CD14-positive monocyte (primary cell): ENCODE measurements around the gene CYP4F12. TPM values are rescaled to one million over a fixed set of nuclear protein-coding genes. Genes with fewer than 3 reads are reported as not detected.

ENCODE experiments used
- DNase-seq, 3 donors: peaks; one replicate each; pipeline ENCODE4 v3.0.0-alpha.2; 2011 to 2022
- H2AFZ ChIP-seq: 2 replicates; pipeline ENCODE4 v1.6.0; 2012; ENCODE audit warnings: mild to moderate bottlenecking, low read depth, low read length, inconsistent platforms; ENCODE audit not compliant: insufficient read depth, poor library complexity, severe bottlenecking
- H3K27ac ChIP-seq, 2 donors: 1 replicate in 1 of 2; 2 replicates in 1 of 2; pipeline ENCODE4 v1.5.1; 2012 to 2013; ENCODE audit warnings: low read length in 2 of 2, control low read depth in 1 of 2, inconsistent platforms in 1 of 2, low read depth in 1 of 2, mild to moderate bottlenecking in 1 of 2
- H3K27me3 ChIP-seq, 2 donors: one replicate each; pipeline versions ENCODE4 v1.6.0 to v1.6.1; 2011 to 2013; ENCODE audit warnings: low read length in 2 of 2; ENCODE audit not compliant: control insufficient read depth in 2 of 2, insufficient read depth in 2 of 2
- H3K36me3 ChIP-seq, 2 donors: replicated peaks in 1 of 2; 1 replicate in 1 of 2; 2 replicates in 1 of 2; pipeline versions ENCODE4 v1.5.1 to v1.6.1; 2012 to 2013; ENCODE audit warnings: low read length in 2 of 2, control low read depth in 1 of 2, inconsistent platforms in 1 of 2, mild to moderate bottlenecking in 1 of 2; ENCODE audit not compliant: insufficient read depth in 2 of 2, control insufficient read depth in 1 of 2
- H3K4me1 ChIP-seq, 2 donors: 1 replicate in 1 of 2; 2 replicates in 1 of 2; pipeline versions ENCODE4 v1.5.1 to v1.6.1; 2012 to 2013; ENCODE audit warnings: low read length in 2 of 2, control low read depth in 1 of 2, inconsistent platforms in 1 of 2, mild to moderate bottlenecking in 1 of 2, moderate library complexity in 1 of 2; ENCODE audit not compliant: insufficient read depth in 2 of 2, control insufficient read depth in 1 of 2
- H3K4me2 ChIP-seq: replicated peaks from 2 replicates; pipeline ENCODE3; 2012; ENCODE audit warnings: low read length, moderate library complexity, mild to moderate bottlenecking; ENCODE audit not compliant: poor library complexity, severe bottlenecking; ENCODE audit errors: extremely low read depth
- H3K4me3 ChIP-seq, 3 experiments: fragments of 200-600 bp in 1 of 3; sonication (generic) in 1 of 3; replicated peaks in 1 of 3; 1 replicate in 2 of 3; 2 replicates in 1 of 3; pipeline ENCODE4 v1.5.1; 2011 to 2013; ENCODE audit warnings: low read length in 3 of 3, mild to moderate bottlenecking in 3 of 3, control low read depth in 2 of 3, low read depth in 2 of 3, inconsistent platforms in 1 of 3, moderate library complexity in 1 of 3
- H3K79me2 ChIP-seq: 2 replicates; pipeline ENCODE4 v1.6.0; 2012; ENCODE audit warnings: mild to moderate bottlenecking, control low read depth, inconsistent platforms, low read length, moderate library complexity; ENCODE audit not compliant: insufficient read depth
- H3K9ac ChIP-seq: 2 replicates; pipeline ENCODE4 v1.6.0; 2017; ENCODE audit warnings: low read length, mild to moderate bottlenecking; ENCODE audit not compliant: insufficient read depth, poor library complexity, severe bottlenecking
- H3K9me3 ChIP-seq, 2 donors: replicated peaks in 1 of 2; 1 replicate in 1 of 2; 2 replicates in 1 of 2; pipeline versions ENCODE4 v1.5.1 to v1.6.1; 2012 to 2013; ENCODE audit warnings: low read length in 2 of 2, control low read depth in 1 of 2; ENCODE audit not compliant: control insufficient read depth in 1 of 2, insufficient read depth in 1 of 2
- H4K20me1 ChIP-seq: 2 replicates; pipeline ENCODE4 v1.6.0; 2012; ENCODE audit warnings: mild to moderate bottlenecking, low read length, control low read depth, moderate library complexity; ENCODE audit not compliant: insufficient read depth
- H3K27ac Mint-ChIP-seq, 7 donors: one replicate each; pipeline ENCODE4 v1.8.0; 2020; ENCODE audit warnings: mild to moderate bottlenecking in 7 of 7, mixed read lengths in 7 of 7, moderate library complexity in 6 of 7, inconsistent platforms in 2 of 7
- H3K27me3 Mint-ChIP-seq, 3 donors: one replicate each; pipeline ENCODE4 v1.8.0; 2021 to 2022; ENCODE audit warnings: low read depth in 3 of 3, mild to moderate bottlenecking in 3 of 3, mixed read lengths in 3 of 3, moderate library complexity in 3 of 3, inconsistent platforms in 1 of 3
- H3K36me3 Mint-ChIP-seq, 2 donors: one replicate each; pipeline ENCODE4 v1.8.0; 2020; ENCODE audit warnings: mixed read lengths in 2 of 2, inconsistent platforms in 1 of 2, mild to moderate bottlenecking in 1 of 2
- H3K4me1 Mint-ChIP-seq: one replicate; pipeline ENCODE4 v1.8.0; 2020; ENCODE audit warnings: mild to moderate bottlenecking, mixed read lengths
- H3K4me3 Mint-ChIP-seq, 2 donors: one replicate each; pipeline ENCODE4 v1.8.0; 2020; ENCODE audit warnings: mild to moderate bottlenecking in 2 of 2, mixed read lengths in 2 of 2, moderate library complexity in 1 of 2
- H3K9me3 Mint-ChIP-seq, 7 donors: one replicate each; pipeline ENCODE4 v1.8.0; 2020 to 2022; ENCODE audit warnings: mixed read lengths in 7 of 7, mild to moderate bottlenecking in 6 of 7, moderate library complexity in 6 of 7, inconsistent platforms in 2 of 7
- CTCF ChIP-seq: fragments of 200-600 bp; IDR thresholded peaks from one replicate; pipeline ENCODE4 v1.8.0; 2022; ENCODE audit warnings: antibody characterized with exemption, mild to moderate bottlenecking
- whole genome bisulfite sequencing: methylation state at CpG from one replicate; pipeline ENCODE4 v1.1.5; 2013; ENCODE audit warnings: missing lambda C conversion rate; ENCODE audit not compliant: insufficient coverage; 5-methylcytosine and 5-hydroxymethylcytosine counted together
- intact Hi-C, 2 donors: fragments of 100-400 bp; cut with micrococcal nuclease; formaldehyde crosslinking; loops; one replicate each; pipeline versions ENCODE4 v1.15.0 to v1.15.1; 2023
- polyA plus RNA-seq, 3 donors: library from polyadenylated mRNA; depleted of rRNA in 1 of 3; unstranded in 2 of 3; stranded (reverse) in 1 of 3; fragments of 300-500 nt in 2 of 3; fragments of >200 nt in 1 of 3; fragmentation: Illumina TruSeq in 2 of 3; gene quantifications; 1 replicate in 2 of 3; 2 replicates in 1 of 3; pipeline ENCODE4 v1.2.3, GENCODE V29; 2012 to 2021

CYP4F12 gene
- polyA plus RNA-seq, 3 donors: 0.09 TPM; not detected in 2

GRCh38 chr19:15631817-15632216, 41.1 kb upstream of the CYP4F12 start:
- H3K27ac Mint-ChIP-seq: no peak overlapping the region
- intact Hi-C loops: loop anchor here in 1 of 2 donors (5.0 kb wide), 1 partner anchor 235 kb away; no protein-coding TSS in a partner anchor

GRCh38 chr19:15633082-15633835, 39.6 kb upstream of the CYP4F12 start:
- TF ChIP-seq CTCF: no peak
- intact Hi-C loops: loop anchor here in 1 of 2 donors (5.0 kb wide), 1 partner anchor 234 kb away; no protein-coding TSS in a partner anchor
- Mint-ChIP-seq H3K27me3 (peaks cover 0 to 5% (median 0%) of the 10 kb centered on the region in 3 donors), H3K4me3 (peak overlapping the region in 1 of 2 donors; percentile 62), H3K4me1 (peaks cover 44% of the 10 kb centered on the region), H3K36me3 (no peaks in the 10 kb centered on the region), H3K27ac (peak overlapping the region; percentile 46 to 88 (median 78)), H3K9me3 (peaks cover 0 to under 1% (median 0%) of the 10 kb centered on the region in 7 donors)
- WGBS: 10% methylated on average over 2 of the region's 5 CpGs
- peak overlapping the region in 1 of 2 donors; percentile 28 for H3K27ac ChIP-seq
- H3K79me2 ChIP-seq: no peaks in the 10 kb centered on the region
- H3K9ac ChIP-seq: no peak overlapping the region
- H3K4me2 ChIP-seq: peak overlapping the region; percentile 38
- no peaks in the 10 kb centered on the region for H3K27me3 ChIP-seq
- no peaks in the 10 kb centered on the region for H3K36me3 ChIP-seq
- DNase-seq: peak; percentile 29 to 61 (median 52)
- H3K9me3 ChIP-seq: no peaks in the 10 kb centered on the region
- H2AFZ ChIP-seq: no peak overlapping the region
- peak overlapping the region in 1 of 3 experiments; percentile 26 for H3K4me3 ChIP-seq
- no peaks in the 10 kb centered on the region for H4K20me1 ChIP-seq
- peaks cover 34 to 37% of the 10 kb centered on the region in 2 donors for H3K4me1 ChIP-seq

More at GRCh38 chr19:15631817-15632216, 41.1 kb upstream of the CYP4F12 start:
- Mint-ChIP-seq H3K4me1 (peaks cover 44% of the 10 kb centered on the region), H3K36me3 (no peaks in the 10 kb centered on the region), H3K9me3 (peaks cover 0 to 2% (median 0%) of the 10 kb centered on the region in 7 donors), H3K4me3 (no peak overlapping the region), H3K27me3 (peaks cover 0 to 7% (median 4%) of the 10 kb centered on the region in 3 donors)
- no peaks in the 10 kb centered on the region for H3K36me3 ChIP-seq
- WGBS: no CpG with 5 or more reads among the region's 9 CpGs
- no peaks in the 10 kb centered on the region for H3K79me2 ChIP-seq
- no peak overlapping the region for H3K4me2 ChIP-seq
- H3K9me3 ChIP-seq: no peaks in the 10 kb centered on the region
- no peaks in the 10 kb centered on the region for H4K20me1 ChIP-seq
- no peak overlapping the region for H3K27ac ChIP-seq
- H3K27me3 ChIP-seq: no peaks in the 10 kb centered on the region
- H3K4me1 ChIP-seq: peaks cover 34 to 37% of the 10 kb centered on the region in 2 donors
- H3K4me3 ChIP-seq: no peak overlapping the region
- peak; percentile 59 for TF ChIP-seq CTCF
- no peak overlapping the region for H3K9ac ChIP-seq
- H2AFZ ChIP-seq: no peak overlapping the region
- DNase-seq: no peak
